Left hindlimb (tissue), 1 donor: ENCODE measurements around the gene MLST8.
A peak's percentile ranks its signal among the peaks of the same experiment; 100 is the strongest.

Source experiments
- DNase-seq: peaks from one replicate; pipeline ENCODE4 v3.0.0-alpha.2; 2018

The MLST8 gene

GRCh38 chr16:2205104-2205966 lies at the start of gene MLST8:
MLST8 (plus strand) TSS chr16:2205454; CDS start chr16:2206086, 632 bp downstream.
- DNase-seq: peak; percentile 91

GRCh38 chr16:2155977-2156848 lies 49.0 kb upstream of the MLST8 start:
- no peak for DNase-seq

GRCh38 chr16:2156849-2157224 lies 48.4 kb upstream of the MLST8 start:
- DNase-seq: no peak

- no peak for DNase-seq
These were observed 47.6 kb upstream of the MLST8 start for GRCh38 chr16:2157480-2158261.

GRCh38 chr16:2158262-2158638 lies 47.0 kb upstream of the MLST8 start:
- DNase-seq: no peak

GRCh38 chr16:2159175-2159838 lies 45.9 kb upstream of the MLST8 start:
- DNase-seq: peak; percentile 92

GRCh38 chr16:2160915-2161551 lies 44.2 kb upstream of the MLST8 start:
- no peak for DNase-seq

- DNase-seq: no peak
These were observed 43.3 kb upstream of the MLST8 start for GRCh38 chr16:2161911-2162310.

GRCh38 chr16:2162676-2163118 lies 42.6 kb upstream of the MLST8 start:
- DNase-seq: no peak

GRCh38 chr16:2163211-2163881 lies 41.9 kb upstream of the MLST8 start:
- DNase-seq: no peak

GRCh38 chr16:2165861-2166260 lies 39.4 kb upstream of the MLST8 start:
- no peak for DNase-seq

GRCh38 chr16:2166263-2167067 lies 38.8 kb upstream of the MLST8 start:
- no peak for DNase-seq

- no peak for DNase-seq
These were observed 38.1 kb upstream of the MLST8 start for GRCh38 chr16:2167068-2167638.

- no peak for DNase-seq
These were observed 35.2 kb upstream of the MLST8 start for GRCh38 chr16:2170080-2170479.

GRCh38 chr16:2170587-2171435 lies 34.4 kb upstream of the MLST8 start:
- no peak for DNase-seq

GRCh38 chr16:2171601-2172178 lies 33.6 kb upstream of the MLST8 start:
- DNase-seq: no peak

GRCh38 chr16:2172688-2173335 lies 32.4 kb upstream of the MLST8 start:
- DNase-seq: no peak

GRCh38 chr16:2173366-2173765 lies 31.9 kb upstream of the MLST8 start:
- DNase-seq: no peak
